ENCODE data around the gene ERF. TPM values are rescaled to one million over a fixed set of nuclear protein-coding genes. Genes with fewer than 3 reads are reported as not detected.

ERF gene
- total and polyA plus RNA-seq, 10 of the 15 experiments (the other 5 are each of a cell fraction or from before 2014, with no cell fraction given), result 0.02 to 51.8 (median 14.4) TPM

- no peak overlapping the region for H3K9ac ChIP-seq (ENCODE audit: control insufficient read depth, insufficient read depth, low read length)
These were observed 20.6 kb upstream of the ERF start for GRCh38 chr19:42275517-42275916.

GRCh38 chr19:42275103-42275502 is 20.2 kb upstream of the ERF start:
- FAIRE-seq (no peak), DNase-seq (ENCODE audit: low read depth, low spot score) (no peak), ATAC-seq (no peak)
- no TSS peak for BruUV-seq (replicated peaks)
- Histone ChIP-seq H3K36me3 (ENCODE audit: control insufficient read depth in 2 of 2, insufficient read depth in 2 of 2, low read length in 1 of 2) (peaks cover 3 to 19% of the 10 kb centered on the region in 2 experiments; a peak in 3 of 4 replicates), H3K27me3 (replicated peaks in 1 of 2; ENCODE audit: control insufficient read depth in 2 of 2, insufficient read depth in 2 of 2, low read length in 1 of 2) (no peaks in the 10 kb centered on the region), H3K9ac (ENCODE audit: control insufficient read depth, insufficient read depth, low read length) (no peak overlapping the region), H4K20me1 (ENCODE audit: control insufficient read depth, insufficient read depth) (no peaks in the 10 kb centered on the region; the same call in 1 of the 2 replicates), H2AFZ (ENCODE audit: control insufficient read depth, low read depth, low read length) (no peak overlapping the region), H3K27ac (ENCODE audit: control insufficient read depth, insufficient read depth) (no peak overlapping the region), H3K4me1 (ENCODE audit: control insufficient read depth, insufficient read depth, low read length) (peaks cover 40% of the 10 kb centered on the region), H3K4me3 (no peak overlapping the region), H3K9me3 (replicated peaks; ENCODE audit: control insufficient read depth, insufficient read depth, low read length) (no peaks in the 10 kb centered on the region), H3K4me2 (ENCODE audit: control insufficient read depth, insufficient read depth) (peak overlapping the region; percentile 22; the same call in 1 of the 2 replicates), H3K79me2 (ENCODE audit: control insufficient read depth, insufficient read depth, low read length) (peaks cover 32% of the 10 kb centered on the region)
- in situ Hi-C loops (cut with MboI) (loop anchor here (5.0 kb wide), 1 partner anchor 143 kb away; the partner anchor contains the start of gene POU2F2), intact Hi-C loops (cut with micrococcal nuclease; ENCODE audit: unreplicated experiment) (no loop called here)
- POLR2A ChIA-PET, result no interaction called here
- WGBS (ENCODE audit: insufficient coverage, insufficient replicate concordance, low lambda C conversion rate, missing lambda C conversion rate), result 92% methylated on average over 7 of the region's 7 CpGs
- TF ChIP-seq SIN3A (IDR thresholded peaks at IDR 0.05; ENCODE audit: low read depth, low read length) (no peak), YBX1 (IDR thresholded peaks at IDR 0.05) (no peak), ZSCAN29 (IDR thresholded peaks at IDR 0.05) (no peak), TARDBP (IDR thresholded peaks at IDR 0.05; ENCODE audit: borderline replicate concordance) (no peak)
- RAD21 ChIA-PET (ENCODE audit: unreplicated experiment), result no interaction called here
- SMC1A ChIA-PET (ENCODE audit: uncharacterized antibody, unreplicated experiment), result interaction anchor here (1.3 to 1.6 kb wide), 3 partner anchors 28 to 35 kb away, joined by 4 read pairs; no protein-coding TSS in a partner anchor
- CTCF ChIA-PET, result interaction anchor here (1.3 to 1.4 kb wide), 2 partner anchors 21 to 30 kb away, joined by 3 to 4 read pairs; no protein-coding TSS in a partner anchor

More at GRCh38 chr19:42275517-42275916, 20.6 kb upstream of the ERF start:
- Histone ChIP-seq H3K79me2 (ENCODE audit: control insufficient read depth, insufficient read depth, low read length) (peaks cover 31% of the 10 kb centered on the region), H3K27me3 (replicated peaks in 1 of 2; ENCODE audit: control insufficient read depth in 2 of 2, insufficient read depth in 2 of 2, low read length in 1 of 2) (no peaks in the 10 kb centered on the region), H3K4me1 (ENCODE audit: control insufficient read depth, insufficient read depth, low read length) (peaks cover 38% of the 10 kb centered on the region), H3K4me2 (ENCODE audit: control insufficient read depth, insufficient read depth) (peak overlapping the region; percentile 31), H2AFZ (ENCODE audit: control insufficient read depth, low read depth, low read length) (no peak overlapping the region), H3K9me3 (replicated peaks; ENCODE audit: control insufficient read depth, insufficient read depth, low read length) (no peaks in the 10 kb centered on the region), H3K4me3 (no peak overlapping the region), H4K20me1 (ENCODE audit: control insufficient read depth, insufficient read depth) (no peaks in the 10 kb centered on the region; the same call in 1 of the 2 replicates), H3K27ac (ENCODE audit: control insufficient read depth, insufficient read depth) (no peak overlapping the region), H3K36me3 (ENCODE audit: control insufficient read depth in 2 of 2, insufficient read depth in 2 of 2, low read length in 1 of 2) (peaks cover 3 to 19% of the 10 kb centered on the region in 2 experiments; a peak in 3 of 4 replicates)
- intact Hi-C loops (cut with micrococcal nuclease; ENCODE audit: unreplicated experiment), result no loop called here
- CTCF ChIA-PET, result interaction anchor here (1.3 to 1.4 kb wide), 2 partner anchors 21 to 30 kb away, joined by 3 to 4 read pairs; no protein-coding TSS in a partner anchor
- 76% methylated on average over 3 of the region's 3 CpGs for WGBS (ENCODE audit: insufficient coverage, insufficient replicate concordance, low lambda C conversion rate, missing lambda C conversion rate)
- DNase-seq (ENCODE audit: low read depth, low spot score) (no peak), ATAC-seq (no peak), FAIRE-seq (no peak)
- TF ChIP-seq NR2C2 (IDR thresholded peaks at IDR 0.05; ENCODE audit: borderline replicate concordance, control insufficient read depth, insufficient read length, low read depth) (no peak), POLR2A (IDR thresholded peaks at IDR 0.05; ENCODE audit: low read depth, low read length) (peak; percentile 26; the same call in 1 of the 2 replicates)
- SMC1A ChIA-PET (ENCODE audit: uncharacterized antibody, unreplicated experiment), result interaction anchor here (1.3 to 1.6 kb wide), 3 partner anchors 29 to 36 kb away, joined by 4 read pairs; no protein-coding TSS in a partner anchor
- POLR2A ChIA-PET, result no interaction called here
- no TSS peak for BruUV-seq (replicated peaks)
- RAD21 ChIA-PET (ENCODE audit: unreplicated experiment), result no interaction called here
- in situ Hi-C loops (cut with MboI), result loop anchor here (5.0 kb wide), 1 partner anchor 143 kb away; the partner anchor contains the start of gene POU2F2
